ENCODE data around the gene CCR9.

CCR9 gene

DNA sequence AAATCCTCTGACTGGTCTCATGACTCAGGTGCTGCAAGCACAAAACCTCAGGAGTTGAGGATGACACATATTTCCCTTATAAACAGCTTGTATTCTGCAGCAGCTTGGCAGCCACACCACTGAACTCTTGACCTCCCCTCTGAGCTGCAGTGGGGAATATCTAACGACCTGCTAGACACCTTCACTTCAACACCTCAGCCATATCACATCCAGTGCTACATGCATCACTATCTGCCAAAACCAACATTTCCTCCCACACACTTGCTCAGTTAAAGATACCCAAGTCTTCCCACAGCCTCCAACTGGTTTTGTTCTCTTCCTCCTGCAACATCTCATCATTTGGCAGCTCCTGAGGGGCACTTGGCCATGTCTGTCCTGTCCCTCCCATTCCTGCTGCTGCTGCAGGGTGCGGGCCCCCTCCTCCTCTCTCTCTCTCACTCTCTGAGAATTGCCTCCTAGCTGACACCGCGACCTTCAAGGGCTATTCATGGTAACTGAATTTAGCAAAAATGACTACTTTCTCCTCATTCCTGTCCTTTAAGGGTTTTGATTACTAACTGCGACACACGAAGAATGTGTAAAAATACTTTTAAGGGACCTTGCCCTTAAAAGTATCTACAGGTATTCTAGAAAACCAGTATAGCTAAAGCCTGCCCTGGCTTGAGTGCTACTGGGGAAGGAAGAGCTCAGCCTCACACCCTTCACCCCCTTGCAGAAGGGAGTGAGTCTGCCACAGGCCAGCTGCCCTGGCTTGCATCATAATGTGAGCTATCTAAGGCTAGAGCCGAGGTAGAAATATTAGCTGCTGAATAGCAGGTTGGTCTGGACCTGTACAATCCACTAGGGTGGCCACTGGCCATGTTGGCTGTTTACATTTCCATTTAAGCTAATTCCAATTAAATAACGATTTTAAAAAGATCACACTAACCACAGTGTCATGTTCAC is 5.0 kb upstream of the CCR9 start:
- Histone ChIP-seq H3K27ac (ENCODE audit: low read depth, low read length) (no peak overlapping the region), H3K27me3 (ENCODE audit: low read length) (no peaks in the 10 kb centered on the region), H2AFZ (ENCODE audit: low read depth, low read length, severe bottlenecking) (no peak overlapping the region), H4K20me1 (ENCODE audit: low read depth, low read length) (no peaks in the 10 kb centered on the region), H3F3A (ENCODE audit: insufficient read depth) (no peaks in the 10 kb centered on the region), H3K9me3 (ENCODE audit: insufficient read depth, low read length) (no peaks in the 10 kb centered on the region), H3K79me2 (ENCODE audit: insufficient read depth, low read length) (no peaks in the 10 kb centered on the region), H3K9me2 (replicated peaks; ENCODE audit: insufficient read depth, low read length) (no peaks in the 10 kb centered on the region), H3K4me2 (ENCODE audit: low read depth, low read length, poor library complexity, severe bottlenecking) (no peak overlapping the region), H3K36me3 (ENCODE audit: low read length) (no peaks in the 10 kb centered on the region), H3K9ac (ENCODE audit: low read length) (no peak overlapping the region), H3K4me3 (ENCODE audit: insufficient read depth, low read length, poor library complexity, severe bottlenecking) (no peak overlapping the region)
- no peak for TF ChIP-seq CTCF (IDR thresholded peaks at IDR 0.05; ENCODE audit: insufficient read depth, low read length, poor library complexity, severe bottlenecking)
- TF ChIP-seq EZH2phosphoT487 (conservative IDR thresholded peaks at IDR 0.05; ENCODE audit: low read length): no peak

DNA sequence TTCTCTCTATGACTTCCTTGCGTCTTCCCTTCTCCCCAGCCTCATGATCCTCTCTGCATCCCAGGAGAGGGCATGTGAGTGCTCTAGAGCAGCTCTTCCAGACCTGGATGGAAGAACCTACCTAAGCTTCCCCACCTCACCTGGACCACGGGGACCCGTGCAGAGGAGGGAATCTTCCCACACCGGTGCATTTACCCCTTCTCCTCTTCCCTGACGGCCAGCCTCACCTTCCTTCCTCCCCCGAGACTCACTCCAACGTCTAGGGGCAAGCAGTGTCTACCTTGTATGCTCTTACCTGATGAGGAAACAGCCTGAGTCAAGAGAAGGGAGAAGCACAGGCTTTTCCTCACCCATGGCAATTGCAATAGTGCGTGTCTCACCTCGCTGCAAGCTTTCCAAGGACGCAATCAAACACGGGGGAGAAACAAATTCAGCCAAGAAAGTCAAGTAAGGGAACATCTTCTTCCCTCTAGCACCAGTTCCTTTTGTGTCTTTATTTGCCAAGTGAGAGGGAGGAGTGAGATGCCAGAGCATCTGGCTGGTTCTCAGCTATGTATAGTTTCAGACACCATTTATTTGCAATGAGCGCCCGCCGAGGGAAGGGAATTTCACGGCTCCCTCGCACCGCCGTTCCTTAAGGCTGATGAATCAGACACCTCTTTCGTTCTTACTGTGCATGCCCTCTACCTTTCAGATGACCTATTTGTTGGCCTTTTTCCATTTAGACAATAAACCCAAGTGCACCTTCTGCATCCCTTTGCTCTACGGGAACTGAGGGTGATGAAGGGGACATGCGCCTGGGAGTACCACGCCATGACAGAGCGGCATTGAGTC is 1.8 kb upstream of the CCR9 start:
- H3K9me2 ChIP-seq (replicated peaks; ENCODE audit: insufficient read depth, low read length): no peaks in the 10 kb centered on the region
- no peak overlapping the region for H3K27ac ChIP-seq (ENCODE audit: low read depth, low read length)
- H3K4me3 ChIP-seq (ENCODE audit: insufficient read depth, low read length, poor library complexity, severe bottlenecking): no peak overlapping the region
- H4K20me1 ChIP-seq (ENCODE audit: low read depth, low read length): no peaks in the 10 kb centered on the region
- no peaks in the 10 kb centered on the region for H3K79me2 ChIP-seq (ENCODE audit: insufficient read depth, low read length)
- no peaks in the 10 kb centered on the region for H3K36me3 ChIP-seq (ENCODE audit: low read length)
- TF ChIP-seq CTCF (IDR thresholded peaks at IDR 0.05; ENCODE audit: insufficient read depth, low read length, poor library complexity, severe bottlenecking) (no peak), EZH2phosphoT487 (conservative IDR thresholded peaks at IDR 0.05; ENCODE audit: low read length) (no peak)
- no peaks in the 10 kb centered on the region for H3K27me3 ChIP-seq (ENCODE audit: low read length)
- H3F3A ChIP-seq (ENCODE audit: insufficient read depth): no peaks in the 10 kb centered on the region
- H2AFZ ChIP-seq (ENCODE audit: low read depth, low read length, severe bottlenecking): no peak overlapping the region
- H3K4me2 ChIP-seq (ENCODE audit: low read depth, low read length, poor library complexity, severe bottlenecking): no peak overlapping the region
- H3K9me3 ChIP-seq (ENCODE audit: insufficient read depth, low read length): no peaks in the 10 kb centered on the region
- no peak overlapping the region for H3K9ac ChIP-seq (ENCODE audit: low read length)

- Histone ChIP-seq H3K9me3 (ENCODE audit: insufficient read depth, low read length) (no peaks in the 10 kb centered on the region), H3K4me3 (ENCODE audit: insufficient read depth, low read length, poor library complexity, severe bottlenecking) (no peak overlapping the region), H3K27me3 (ENCODE audit: low read length) (no peaks in the 10 kb centered on the region), H3K79me2 (ENCODE audit: insufficient read depth, low read length) (no peaks in the 10 kb centered on the region), H3K27ac (ENCODE audit: low read depth, low read length) (no peak overlapping the region), H3K9ac (ENCODE audit: low read length) (no peak overlapping the region), H4K20me1 (ENCODE audit: low read depth, low read length) (no peaks in the 10 kb centered on the region), H2AFZ (ENCODE audit: low read depth, low read length, severe bottlenecking) (no peak overlapping the region), H3F3A (ENCODE audit: insufficient read depth) (no peaks in the 10 kb centered on the region; the same call in 1 of the 2 replicates), H3K4me2 (ENCODE audit: low read depth, low read length, poor library complexity, severe bottlenecking) (no peak overlapping the region), H3K9me2 (replicated peaks; ENCODE audit: insufficient read depth, low read length) (no peaks in the 10 kb centered on the region), H3K36me3 (ENCODE audit: low read length) (no peaks in the 10 kb centered on the region)
- TF ChIP-seq EZH2phosphoT487 (conservative IDR thresholded peaks at IDR 0.05; ENCODE audit: low read length) (no peak), CTCF (IDR thresholded peaks at IDR 0.05; ENCODE audit: insufficient read depth, low read length, poor library complexity, severe bottlenecking) (no peak)
Measured at GRCh38 chr3:45887285-45887684, 942 bp downstream of the CCR9 start.
